ENCODE measurements around the gene CDH13.

DNA sequence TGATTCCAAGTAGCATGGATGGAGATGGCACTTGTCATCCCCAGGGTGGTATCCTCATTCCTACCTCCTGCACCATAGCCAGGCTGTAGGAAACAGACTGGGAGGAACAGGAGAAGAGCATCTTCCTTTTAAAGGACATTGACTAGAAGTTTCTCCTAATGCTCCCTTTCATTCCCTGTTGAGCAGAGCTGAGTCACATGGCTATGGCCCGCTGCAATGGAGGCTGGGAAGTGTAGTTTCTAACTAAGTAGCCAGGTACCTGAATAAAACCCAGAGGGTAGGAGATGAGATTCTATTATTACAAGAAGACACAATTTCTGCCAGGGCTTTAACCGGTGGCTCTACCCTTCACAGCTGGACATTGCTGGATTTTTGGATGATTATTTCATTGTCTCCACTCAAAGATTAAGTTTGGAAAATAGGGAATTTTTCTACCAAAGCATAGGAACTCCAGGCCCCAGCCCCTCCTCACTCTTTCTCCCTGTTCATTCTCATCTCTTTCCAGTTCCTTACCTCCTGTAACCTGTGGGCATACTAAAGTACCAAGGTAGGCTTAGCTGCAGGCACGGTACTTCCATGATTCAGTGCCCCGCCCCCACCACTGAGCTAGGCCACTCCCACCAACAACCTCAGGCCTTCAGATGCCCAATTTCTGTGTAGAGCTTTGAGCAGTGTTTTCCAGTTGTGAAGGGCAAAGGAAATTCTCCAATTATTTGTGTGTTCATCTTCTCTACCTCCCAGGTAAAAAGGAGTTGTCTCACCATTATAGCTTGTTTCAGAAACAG, 378.3 kb downstream of the CDH13 start:
- TF ChIP-seq, protein P1, sequence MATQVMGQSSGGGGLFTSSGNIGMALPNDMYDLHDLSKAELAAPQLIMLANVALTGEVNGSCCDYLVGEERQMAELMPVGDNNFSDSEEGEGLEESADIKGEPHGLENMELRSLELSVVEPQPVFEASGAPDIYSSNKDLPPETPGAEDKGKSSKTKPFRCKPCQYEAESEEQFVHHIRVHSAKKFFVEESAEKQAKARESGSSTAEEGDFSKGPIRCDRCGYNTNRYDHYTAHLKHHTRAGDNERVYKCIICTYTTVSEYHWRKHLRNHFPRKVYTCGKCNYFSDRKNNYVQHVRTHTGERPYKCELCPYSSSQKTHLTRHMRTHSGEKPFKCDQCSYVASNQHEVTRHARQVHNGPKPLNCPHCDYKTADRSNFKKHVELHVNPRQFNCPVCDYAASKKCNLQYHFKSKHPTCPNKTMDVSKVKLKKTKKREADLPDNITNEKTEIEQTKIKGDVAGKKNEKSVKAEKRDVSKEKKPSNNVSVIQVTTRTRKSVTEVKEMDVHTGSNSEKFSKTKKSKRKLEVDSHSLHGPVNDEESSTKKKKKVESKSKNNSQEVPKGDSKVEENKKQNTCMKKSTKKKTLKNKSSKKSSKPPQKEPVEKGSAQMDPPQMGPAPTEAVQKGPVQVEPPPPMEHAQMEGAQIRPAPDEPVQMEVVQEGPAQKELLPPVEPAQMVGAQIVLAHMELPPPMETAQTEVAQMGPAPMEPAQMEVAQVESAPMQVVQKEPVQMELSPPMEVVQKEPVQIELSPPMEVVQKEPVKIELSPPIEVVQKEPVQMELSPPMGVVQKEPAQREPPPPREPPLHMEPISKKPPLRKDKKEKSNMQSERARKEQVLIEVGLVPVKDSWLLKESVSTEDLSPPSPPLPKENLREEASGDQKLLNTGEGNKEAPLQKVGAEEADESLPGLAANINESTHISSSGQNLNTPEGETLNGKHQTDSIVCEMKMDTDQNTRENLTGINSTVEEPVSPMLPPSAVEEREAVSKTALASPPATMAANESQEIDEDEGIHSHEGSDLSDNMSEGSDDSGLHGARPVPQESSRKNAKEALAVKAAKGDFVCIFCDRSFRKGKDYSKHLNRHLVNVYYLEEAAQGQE (IDR thresholded peaks at IDR 0.05; ENCODE audit: low read depth, low read length) = no peak
- no peak for TF ChIP-seq CHD2 (IDR thresholded peaks at IDR 0.05; ENCODE audit: borderline replicate concordance, low read depth, low read length)
- TF ChIP-seq, protein P2, sequence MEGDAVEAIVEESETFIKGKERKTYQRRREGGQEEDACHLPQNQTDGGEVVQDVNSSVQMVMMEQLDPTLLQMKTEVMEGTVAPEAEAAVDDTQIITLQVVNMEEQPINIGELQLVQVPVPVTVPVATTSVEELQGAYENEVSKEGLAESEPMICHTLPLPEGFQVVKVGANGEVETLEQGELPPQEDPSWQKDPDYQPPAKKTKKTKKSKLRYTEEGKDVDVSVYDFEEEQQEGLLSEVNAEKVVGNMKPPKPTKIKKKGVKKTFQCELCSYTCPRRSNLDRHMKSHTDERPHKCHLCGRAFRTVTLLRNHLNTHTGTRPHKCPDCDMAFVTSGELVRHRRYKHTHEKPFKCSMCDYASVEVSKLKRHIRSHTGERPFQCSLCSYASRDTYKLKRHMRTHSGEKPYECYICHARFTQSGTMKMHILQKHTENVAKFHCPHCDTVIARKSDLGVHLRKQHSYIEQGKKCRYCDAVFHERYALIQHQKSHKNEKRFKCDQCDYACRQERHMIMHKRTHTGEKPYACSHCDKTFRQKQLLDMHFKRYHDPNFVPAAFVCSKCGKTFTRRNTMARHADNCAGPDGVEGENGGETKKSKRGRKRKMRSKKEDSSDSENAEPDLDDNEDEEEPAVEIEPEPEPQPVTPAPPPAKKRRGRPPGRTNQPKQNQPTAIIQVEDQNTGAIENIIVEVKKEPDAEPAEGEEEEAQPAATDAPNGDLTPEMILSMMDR (IDR thresholded peaks at IDR 0.05 in 2 of 3, conservative IDR thresholded peaks at IDR 0.05 in 1 of 3; ENCODE audit: control insufficient read depth in 2 of 3, extremely low read depth in 1 of 3, insufficient read depth in 1 of 3, low read depth in 3 of 3, low read length in 3 of 3) = no peak
- no peak for TF ChIP-seq EP300 (IDR thresholded peaks at IDR 0.05; ENCODE audit: borderline replicate concordance in 1 of 2, control insufficient read depth in 1 of 2, low read depth in 2 of 2, low read length in 2 of 2)
- TF ChIP-seq EZH2 (IDR thresholded peaks at IDR 0.05; ENCODE audit: borderline replicate concordance, control insufficient read depth, low read depth, low read length) = no peak
- TF ChIP-seq CEBPB (IDR thresholded peaks at IDR 0.05; ENCODE audit: borderline replicate concordance in 1 of 2, low read depth in 2 of 2, low read length in 2 of 2) = no peak
